ENCODE data around the gene CRACDL.

CRACDL gene

GRCh38 chr2:98750593-98751282 is 185.3 kb downstream of the CRACDL start:
- no peak for DNase-seq (ENCODE audit: low read depth)

DNA sequence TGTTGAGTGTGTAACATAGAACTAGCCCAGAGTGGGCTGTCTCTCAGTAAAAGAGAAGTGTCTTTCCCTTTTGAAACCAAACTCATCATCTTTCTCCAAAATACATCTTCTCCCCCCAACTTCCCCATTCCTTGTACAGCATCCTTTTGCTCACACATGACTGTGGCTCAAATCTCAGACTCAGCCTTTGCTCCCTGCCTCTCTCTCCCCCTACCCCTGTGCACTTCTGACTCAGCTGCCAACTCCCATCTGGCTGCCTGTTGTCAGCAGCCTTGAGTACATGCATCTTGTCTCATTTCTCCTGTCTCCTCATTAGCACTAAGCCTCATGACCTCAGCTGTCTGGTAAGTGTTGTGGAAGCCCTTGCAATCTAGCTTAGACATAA is 187.0 kb downstream of the CRACDL start:
- no peak for DNase-seq (ENCODE audit: low read depth)

DNA sequence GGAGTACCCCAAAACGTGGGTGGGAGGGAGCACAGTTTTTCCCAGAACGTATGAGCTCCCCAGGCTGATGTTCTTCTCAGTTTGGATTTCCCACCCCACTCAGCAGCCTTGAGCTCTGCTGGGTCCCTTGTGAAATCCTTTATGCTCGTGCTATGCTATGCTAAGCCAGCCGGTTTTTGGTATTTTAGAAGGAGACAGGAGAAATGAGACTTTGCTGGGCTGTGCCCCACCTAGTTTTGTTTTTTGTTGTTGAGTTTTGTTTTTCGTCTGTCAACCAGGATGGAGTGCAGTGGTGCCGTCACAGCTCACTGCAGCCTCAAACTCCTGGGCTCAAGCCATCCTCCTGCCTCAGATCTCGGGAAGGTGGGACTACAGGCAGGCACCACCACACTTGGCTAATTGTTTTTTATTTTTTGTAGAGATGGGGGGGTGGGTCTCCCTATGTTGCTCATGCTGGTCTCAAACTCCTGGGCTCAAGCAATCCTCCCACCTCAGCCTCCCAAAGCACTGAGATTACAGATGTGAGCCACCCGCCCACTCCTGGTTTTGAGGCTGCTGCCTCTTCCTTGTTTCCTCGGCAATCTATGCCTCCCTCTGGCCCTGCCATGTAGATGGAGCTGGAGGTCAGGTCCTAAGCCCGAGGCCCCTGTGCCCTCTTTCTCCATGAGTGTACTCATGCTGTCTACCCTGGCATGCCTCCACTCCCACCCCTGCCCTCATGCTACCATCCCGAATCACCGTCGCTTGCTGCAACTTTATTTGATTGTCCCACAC is 187.5 kb downstream of the CRACDL start:
- DNase-seq (ENCODE audit: low read depth) = no peak

DNA sequence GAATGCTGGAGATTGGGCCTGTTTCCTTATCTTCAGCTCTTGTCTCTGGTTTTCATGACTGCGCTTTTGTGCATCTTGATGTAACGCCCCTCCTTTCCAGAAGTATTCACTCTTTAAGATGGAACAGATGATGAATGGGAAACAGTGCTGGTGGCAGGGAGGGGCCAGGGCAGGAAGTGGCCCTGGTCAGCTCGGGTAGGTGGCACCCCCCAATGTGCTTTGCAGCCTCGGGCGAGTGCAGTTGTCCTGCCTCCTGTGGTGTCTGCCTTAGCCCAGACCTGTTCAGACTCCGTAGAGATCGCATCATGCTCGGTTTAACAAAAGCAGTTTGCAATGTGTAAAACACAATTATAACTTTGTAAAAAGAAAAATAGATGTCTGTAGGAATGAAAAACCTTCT is 188.1 kb downstream of the CRACDL start:
- DNase-seq (ENCODE audit: low read depth) = no peak

DNA sequence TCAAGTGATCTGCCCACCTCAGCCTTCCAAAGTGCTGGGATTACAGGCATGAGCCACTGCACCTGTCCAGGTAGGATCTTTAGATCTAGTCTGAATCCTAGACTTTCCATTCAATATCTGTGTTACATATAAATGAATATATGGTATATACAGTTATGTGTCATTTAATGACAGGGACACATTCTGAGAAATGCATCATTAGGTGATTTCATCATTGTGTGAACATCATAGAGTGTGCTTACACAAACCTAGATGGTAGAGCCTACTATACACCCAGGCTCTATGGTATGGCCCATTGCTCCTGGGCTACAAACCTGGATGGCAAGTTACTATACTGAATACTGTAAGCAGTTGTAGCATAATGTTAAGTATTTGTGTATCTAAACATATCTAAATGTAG is 189.6 kb downstream of the CRACDL start:
- DNase-seq (ENCODE audit: low read depth) = no peak

- DNase-seq (ENCODE audit: low read depth) = no peak
Observed at GRCh38 chr2:98744595-98744994, 191.4 kb downstream of the CRACDL start.
